HG02852 (cell line): ENCODE measurements around the gene SCN8A.
"Not testable (repeated sequence)": the region's sequence is repeated elsewhere in the genome, so short reads cannot be mapped to it uniquely, and the experiment has no call there.

Source experiments
- ATAC-seq: cut with Tn5 transposase; IDR thresholded peaks from one replicate; pipeline ENCODE4 v1.9.1; 2021; ENCODE audit warnings: mild to moderate bottlenecking, moderate library complexity; ENCODE audit not compliant: unreplicated experiment

Gene SCN8A

GRCh38 chr12:51827925-51828818 is 237.1 kb downstream of the SCN8A start:
- no peak for ATAC-seq

GRCh38 chr12:51829011-51829481 is 238.0 kb downstream of the SCN8A start:
- no peak for ATAC-seq

- no peak for ATAC-seq
Observed at GRCh38 chr12:51829641-51830040, 238.6 kb downstream of the SCN8A start.

GRCh38 chr12:51831817-51832216 is 240.8 kb downstream of the SCN8A start:
- not testable (repeated sequence) for ATAC-seq

GRCh38 chr12:51832354-51833107 is 241.5 kb downstream of the SCN8A start:
- ATAC-seq: no peak

- no peak for ATAC-seq
Observed at GRCh38 chr12:51833448-51834227, 242.6 kb downstream of the SCN8A start.

- no peak for ATAC-seq
Observed at GRCh38 chr12:51834411-51834810, 243.4 kb downstream of the SCN8A start.

- no peak for ATAC-seq
Observed at GRCh38 chr12:51836041-51836826, 245.2 kb downstream of the SCN8A start.

- no peak for ATAC-seq
Observed at GRCh38 chr12:51836827-51837173, 245.8 kb downstream of the SCN8A start.

GRCh38 chr12:51837286-51837685 is 246.3 kb downstream of the SCN8A start:
- ATAC-seq: no peak

GRCh38 chr12:51838036-51838435 is 247.0 kb downstream of the SCN8A start:
- ATAC-seq: no peak

- no peak for ATAC-seq
Observed at GRCh38 chr12:51838762-51839161, 247.7 kb downstream of the SCN8A start.

- no peak for ATAC-seq
Observed at GRCh38 chr12:51839310-51839947, 248.4 kb downstream of the SCN8A start.

- no peak for ATAC-seq
Observed at GRCh38 chr12:51840966-51841365, 249.9 kb downstream of the SCN8A start.

GRCh38 chr12:51841727-51842126 is 250.7 kb downstream of the SCN8A start:
- ATAC-seq: no peak

- no peak for ATAC-seq
Observed at GRCh38 chr12:51844854-51845253, 253.8 kb downstream of the SCN8A start.

- ATAC-seq: no peak
Observed at GRCh38 chr12:51845482-51845881, 254.4 kb downstream of the SCN8A start.

GRCh38 chr12:51846271-51846691 is 255.2 kb downstream of the SCN8A start:
- ATAC-seq: no peak

GRCh38 chr12:51846911-51847642 is 256.0 kb downstream of the SCN8A start:
- ATAC-seq: no peak
